Nephron (organoid): ENCODE measurements around the gene EIF3L.

ENCODE experiments used
- H3K27ac Mint-ChIP-seq, 3 experiments: 2 replicates each; pipeline ENCODE4 v1.8.0; 2020; ENCODE audit warnings: mixed read lengths in 3 of 3, mild to moderate bottlenecking in 2 of 3, moderate library complexity in 1 of 3
- H3K27me3 Mint-ChIP-seq: 2 replicates; pipeline ENCODE4 v1.8.0; 2021; ENCODE audit warnings: low read depth, mild to moderate bottlenecking, moderate library complexity, mixed read lengths
- H3K36me3 Mint-ChIP-seq: 2 replicates; pipeline ENCODE4 v1.8.0; 2020; ENCODE audit warnings: low read depth, mixed read lengths
- H3K4me1 Mint-ChIP-seq: 2 replicates; pipeline ENCODE4 v1.8.0; 2020; ENCODE audit warnings: mixed read lengths
- H3K4me3 Mint-ChIP-seq, 3 experiments: 2 replicates each; pipeline ENCODE4 v1.8.0; 2020; ENCODE audit warnings: mild to moderate bottlenecking in 3 of 3, mixed read lengths in 3 of 3, moderate library complexity in 2 of 3
- H3K9me3 Mint-ChIP-seq: 2 replicates; pipeline ENCODE4 v1.8.0; 2020; ENCODE audit warnings: mixed read lengths
- TF ChIP-seq, protein P1 (sequence below), 3 experiments: fragments of 200-600 bp; sonication (generic); IDR thresholded peaks; one replicate each; pipeline ENCODE4 v1.5.0; 2021; ENCODE audit warnings: antibody characterized with exemption in 3 of 3; ENCODE audit not compliant: unreplicated experiment in 3 of 3

Gene EIF3L

DNA sequence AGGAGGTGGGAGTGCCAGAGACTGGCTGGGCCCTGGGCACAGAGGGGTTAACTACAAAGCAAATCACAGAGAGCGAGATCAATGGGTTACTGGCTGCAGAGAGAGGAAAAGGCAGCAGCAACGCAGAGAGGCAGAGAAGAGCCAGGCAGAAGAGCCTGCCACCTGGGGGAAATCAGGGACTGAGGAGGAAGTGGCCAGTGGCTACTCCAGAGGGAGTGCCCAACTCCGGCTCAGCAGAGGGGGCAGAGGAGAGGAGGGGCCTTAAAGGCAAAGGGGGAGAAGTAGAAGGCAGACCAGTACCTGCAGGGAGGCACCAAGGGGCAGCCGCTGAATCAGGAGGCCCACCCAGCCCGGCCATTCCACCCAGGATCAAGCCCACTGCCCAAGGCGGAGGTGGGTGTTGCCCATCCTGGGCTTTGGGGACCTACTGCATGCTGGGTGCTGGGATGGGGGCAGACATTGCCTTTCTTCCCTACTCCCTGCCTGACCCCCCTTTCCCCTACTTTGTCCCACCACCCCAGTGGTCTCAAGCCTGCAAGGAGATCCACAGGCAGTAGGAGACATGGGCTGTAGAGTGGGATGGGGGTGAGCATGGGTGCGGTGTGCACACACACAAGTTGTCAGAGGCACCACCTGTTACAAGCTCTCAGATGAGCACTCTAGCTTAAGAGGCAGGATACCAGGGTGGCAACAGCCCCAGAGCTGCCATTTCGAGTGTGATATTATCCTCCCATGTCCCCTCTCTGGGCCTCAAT, 27.0 kb upstream of the EIF3L start:
- TF ChIP-seq, protein P1, sequence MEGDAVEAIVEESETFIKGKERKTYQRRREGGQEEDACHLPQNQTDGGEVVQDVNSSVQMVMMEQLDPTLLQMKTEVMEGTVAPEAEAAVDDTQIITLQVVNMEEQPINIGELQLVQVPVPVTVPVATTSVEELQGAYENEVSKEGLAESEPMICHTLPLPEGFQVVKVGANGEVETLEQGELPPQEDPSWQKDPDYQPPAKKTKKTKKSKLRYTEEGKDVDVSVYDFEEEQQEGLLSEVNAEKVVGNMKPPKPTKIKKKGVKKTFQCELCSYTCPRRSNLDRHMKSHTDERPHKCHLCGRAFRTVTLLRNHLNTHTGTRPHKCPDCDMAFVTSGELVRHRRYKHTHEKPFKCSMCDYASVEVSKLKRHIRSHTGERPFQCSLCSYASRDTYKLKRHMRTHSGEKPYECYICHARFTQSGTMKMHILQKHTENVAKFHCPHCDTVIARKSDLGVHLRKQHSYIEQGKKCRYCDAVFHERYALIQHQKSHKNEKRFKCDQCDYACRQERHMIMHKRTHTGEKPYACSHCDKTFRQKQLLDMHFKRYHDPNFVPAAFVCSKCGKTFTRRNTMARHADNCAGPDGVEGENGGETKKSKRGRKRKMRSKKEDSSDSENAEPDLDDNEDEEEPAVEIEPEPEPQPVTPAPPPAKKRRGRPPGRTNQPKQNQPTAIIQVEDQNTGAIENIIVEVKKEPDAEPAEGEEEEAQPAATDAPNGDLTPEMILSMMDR (IDR thresholded peaks at IDR 0.05; ENCODE audit: unreplicated experiment in 3 of 3), result no peak
- H3K4me3 Mint-ChIP-seq, result peak overlapping the region; percentile 26 to 67 (median 39)
- no peak overlapping the region for H3K27ac Mint-ChIP-seq
- peaks cover 4% of the 10 kb centered on the region for H3K36me3 Mint-ChIP-seq
- peaks cover 61% of the 10 kb centered on the region for H3K27me3 Mint-ChIP-seq
- H3K9me3 Mint-ChIP-seq, result no peaks in the 10 kb centered on the region
- H3K4me1 Mint-ChIP-seq, result peaks cover 22% of the 10 kb centered on the region

DNA sequence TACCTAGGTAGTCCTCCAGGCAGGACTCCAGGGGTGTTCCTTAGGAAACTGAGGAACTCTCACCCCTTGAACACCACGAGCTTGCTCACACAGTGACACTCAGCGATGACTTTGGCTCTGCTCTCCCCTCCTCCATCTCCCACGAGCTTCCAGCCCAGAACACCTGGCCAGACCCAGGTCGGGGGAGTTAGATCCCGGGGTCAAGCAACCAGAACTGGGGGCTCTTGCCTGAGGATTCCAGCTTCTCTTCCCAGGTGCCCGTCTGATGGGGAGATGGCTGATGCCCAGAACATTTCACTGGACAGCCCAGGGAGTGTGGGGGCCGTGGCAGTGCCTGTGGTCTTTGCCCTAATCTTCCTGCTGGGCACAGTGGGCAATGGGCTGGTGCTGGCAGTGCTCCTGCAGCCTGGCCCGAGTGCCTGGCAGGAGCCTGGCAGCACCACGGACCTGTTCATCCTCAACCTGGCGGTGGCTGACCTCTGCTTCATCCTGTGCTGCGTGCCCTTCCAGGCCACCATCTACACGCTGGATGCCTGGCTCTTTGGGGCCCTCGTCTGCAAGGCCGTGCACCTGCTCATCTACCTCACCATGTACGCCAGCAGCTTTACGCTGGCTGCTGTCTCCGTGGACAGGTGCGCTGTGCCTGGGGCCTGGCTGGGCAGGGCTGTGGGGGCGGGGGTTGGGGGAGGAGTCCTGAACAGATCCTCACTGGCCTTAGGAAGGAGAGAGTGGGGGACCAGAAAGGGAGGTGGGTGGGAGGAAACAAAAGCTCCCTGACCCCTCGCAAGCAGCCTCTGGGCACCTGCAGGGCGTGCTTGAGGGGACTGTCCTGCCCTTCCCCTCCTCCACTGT, 25.9 kb upstream of the EIF3L start, which contains the start of gene GALR3:
GALR3 (plus strand) TSS at position 249 of the 852 bp plus-strand sequence; CDS start at position 274, 25 bp downstream.
- TF ChIP-seq, protein P1 (IDR thresholded peaks at IDR 0.05; ENCODE audit: unreplicated experiment in 3 of 3), result no peak
- H3K27ac Mint-ChIP-seq, result no peak within 1 kb of the TSS
- peak within 1 kb of the TSS; percentile 52 to 70 (median 67) for H3K4me3 Mint-ChIP-seq
- peaks cover 5% of the 10 kb centered on the region for H3K36me3 Mint-ChIP-seq
- H3K27me3 Mint-ChIP-seq, result peaks cover 61% of the 10 kb centered on the region
- H3K9me3 Mint-ChIP-seq, result no peaks in the 10 kb centered on the region
- peaks cover 14% of the 10 kb centered on the region for H3K4me1 Mint-ChIP-seq

DNA sequence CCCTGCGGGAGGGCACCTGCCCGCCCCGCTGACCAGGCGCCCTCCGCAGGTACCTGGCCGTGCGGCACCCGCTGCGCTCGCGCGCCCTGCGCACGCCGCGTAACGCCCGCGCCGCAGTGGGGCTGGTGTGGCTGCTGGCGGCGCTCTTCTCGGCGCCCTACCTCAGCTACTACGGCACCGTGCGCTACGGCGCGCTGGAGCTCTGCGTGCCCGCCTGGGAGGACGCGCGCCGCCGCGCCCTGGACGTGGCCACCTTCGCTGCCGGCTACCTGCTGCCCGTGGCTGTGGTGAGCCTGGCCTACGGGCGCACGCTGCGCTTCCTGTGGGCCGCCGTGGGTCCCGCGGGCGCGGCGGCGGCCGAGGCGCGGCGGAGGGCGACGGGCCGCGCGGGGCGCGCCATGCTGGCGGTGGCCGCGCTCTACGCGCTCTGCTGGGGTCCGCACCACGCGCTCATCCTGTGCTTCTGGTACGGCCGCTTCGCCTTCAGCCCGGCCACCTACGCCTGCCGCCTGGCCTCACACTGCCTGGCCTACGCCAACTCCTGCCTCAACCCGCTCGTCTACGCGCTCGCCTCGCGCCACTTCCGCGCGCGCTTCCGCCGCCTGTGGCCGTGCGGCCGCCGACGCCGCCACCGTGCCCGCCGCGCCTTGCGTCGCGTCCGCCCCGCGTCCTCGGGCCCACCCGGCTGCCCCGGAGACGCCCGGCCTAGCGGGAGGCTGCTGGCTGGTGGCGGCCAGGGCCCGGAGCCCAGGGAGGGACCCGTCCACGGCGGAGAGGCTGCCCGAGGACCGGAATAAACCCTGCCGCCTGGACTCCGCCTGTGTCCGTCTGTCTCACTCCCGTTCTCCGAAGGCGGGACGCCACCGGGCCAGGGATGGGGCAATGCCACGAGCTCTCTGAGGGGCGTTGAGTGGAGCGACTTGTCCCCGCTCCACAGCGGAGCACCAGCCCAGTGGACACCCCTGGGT, 24.3 kb upstream of the EIF3L start:
- Mint-ChIP-seq H3K9me3 (no peaks in the 10 kb centered on the region), H3K4me3 (peak overlapping the region; percentile 68 to 71 (median 69)), H3K27ac (no peak overlapping the region), H3K4me1 (peaks cover 18% of the 10 kb centered on the region), H3K27me3 (peaks cover 48% of the 10 kb centered on the region), H3K36me3 (peaks cover 10% of the 10 kb centered on the region)
- TF ChIP-seq, protein P1 (IDR thresholded peaks at IDR 0.05; ENCODE audit: unreplicated experiment in 3 of 3), result no peak

DNA sequence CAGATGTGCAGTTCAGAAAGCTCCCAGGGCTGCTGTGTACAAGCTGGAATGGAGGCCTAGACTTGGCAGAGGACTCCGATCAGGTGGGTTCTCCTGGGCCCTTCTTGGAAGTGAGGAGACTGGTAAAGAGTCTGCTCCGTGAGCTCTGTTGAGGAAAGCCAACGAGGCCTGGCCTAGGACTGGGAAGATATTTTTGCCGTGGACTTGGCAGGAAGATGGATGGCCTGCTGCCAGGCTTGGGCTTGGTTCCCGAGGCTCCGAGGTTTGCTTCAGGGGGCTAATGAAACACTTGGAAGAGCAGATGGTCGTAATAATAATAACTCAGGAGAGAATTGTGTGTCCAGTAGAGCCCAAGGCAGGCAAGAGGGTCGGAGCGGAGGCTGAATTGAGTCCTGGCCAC, 22.2 kb upstream of the EIF3L start:
- H3K36me3 Mint-ChIP-seq, result peaks cover 24% of the 10 kb centered on the region
- H3K27ac Mint-ChIP-seq, result peak overlapping the region in 1 of 3 experiments; percentile 72
- H3K27me3 Mint-ChIP-seq, result peaks cover 30% of the 10 kb centered on the region
- TF ChIP-seq, protein P1 (IDR thresholded peaks at IDR 0.05; ENCODE audit: unreplicated experiment in 3 of 3), result no peak
- H3K4me1 Mint-ChIP-seq, result peaks cover 15% of the 10 kb centered on the region
- peak overlapping the region in 2 of 3 experiments; percentile 1 to 11 for H3K4me3 Mint-ChIP-seq
- H3K9me3 Mint-ChIP-seq, result no peaks in the 10 kb centered on the region

DNA sequence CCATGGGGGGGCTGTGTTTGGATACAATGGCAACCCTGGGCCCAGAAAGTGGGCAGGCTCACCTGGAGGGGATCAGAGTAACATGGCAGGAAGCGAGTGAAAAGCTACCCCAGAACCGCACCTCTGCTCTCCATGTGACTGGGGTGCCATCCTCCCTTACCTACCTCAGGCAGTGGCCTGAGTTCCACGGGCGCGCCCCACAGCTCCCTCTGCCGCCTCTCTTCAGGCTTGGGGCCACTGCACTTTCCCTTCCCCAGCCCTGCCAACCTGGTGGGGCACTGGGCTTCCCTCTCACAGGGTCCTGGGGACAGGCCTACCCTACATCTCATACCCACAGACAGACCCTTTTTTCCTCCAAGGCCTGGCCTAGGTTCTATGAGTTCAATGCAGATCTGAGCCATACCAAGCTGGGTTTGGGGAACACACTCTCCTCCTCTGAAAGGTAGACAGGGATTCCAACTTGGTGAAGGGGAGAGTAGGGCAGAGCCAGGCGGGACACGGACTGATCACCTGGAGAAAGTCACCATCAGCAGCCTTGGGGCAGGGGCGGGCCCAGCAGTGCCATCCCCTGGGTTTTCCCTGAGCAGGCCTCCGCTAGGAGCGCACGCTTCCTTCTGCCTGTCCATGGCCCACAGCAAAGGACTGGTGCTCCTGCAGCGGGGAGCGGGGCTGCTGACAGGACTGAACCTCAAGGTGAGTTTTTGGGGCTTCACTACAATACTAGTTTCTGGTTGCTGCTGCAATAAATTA, 19.0 kb upstream of the EIF3L start:
- no peaks in the 10 kb centered on the region for H3K9me3 Mint-ChIP-seq
- peaks cover 14% of the 10 kb centered on the region for H3K4me1 Mint-ChIP-seq
- H3K4me3 Mint-ChIP-seq, result no peak overlapping the region
- H3K27me3 Mint-ChIP-seq, result peaks cover 5% of the 10 kb centered on the region
- peaks cover 29% of the 10 kb centered on the region for H3K36me3 Mint-ChIP-seq
- TF ChIP-seq, protein P1 (IDR thresholded peaks at IDR 0.05; ENCODE audit: unreplicated experiment in 3 of 3), result no peak
- H3K27ac Mint-ChIP-seq, result no peak overlapping the region
